ENCODE measurements around the gene KCNIP4.
"Not testable (repeated sequence)": the region's sequence is repeated elsewhere in the genome, so short reads cannot be mapped to it uniquely, and the experiment has no call there.

DNA sequence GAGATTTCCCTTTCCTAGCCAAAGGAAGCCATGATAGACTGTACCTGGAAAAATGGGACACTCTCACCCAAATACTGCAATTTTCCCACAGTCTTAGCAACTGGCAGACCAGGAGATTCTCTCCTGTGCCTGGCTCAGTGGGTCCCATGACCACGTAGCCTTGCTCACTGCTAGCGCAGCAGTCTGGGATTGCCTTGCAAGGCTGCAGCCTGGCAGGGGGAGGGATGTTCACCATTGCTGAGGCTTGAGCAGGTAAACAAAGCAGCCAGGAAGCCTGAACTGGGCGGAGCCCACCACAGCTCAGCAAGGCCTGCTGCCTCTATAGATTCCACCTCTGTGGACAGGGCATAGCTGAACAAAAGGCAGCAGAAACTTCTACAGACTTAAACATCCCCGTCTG, 596.2 kb downstream of the KCNIP4 start:
- TF ChIP-seq, protein P1, sequence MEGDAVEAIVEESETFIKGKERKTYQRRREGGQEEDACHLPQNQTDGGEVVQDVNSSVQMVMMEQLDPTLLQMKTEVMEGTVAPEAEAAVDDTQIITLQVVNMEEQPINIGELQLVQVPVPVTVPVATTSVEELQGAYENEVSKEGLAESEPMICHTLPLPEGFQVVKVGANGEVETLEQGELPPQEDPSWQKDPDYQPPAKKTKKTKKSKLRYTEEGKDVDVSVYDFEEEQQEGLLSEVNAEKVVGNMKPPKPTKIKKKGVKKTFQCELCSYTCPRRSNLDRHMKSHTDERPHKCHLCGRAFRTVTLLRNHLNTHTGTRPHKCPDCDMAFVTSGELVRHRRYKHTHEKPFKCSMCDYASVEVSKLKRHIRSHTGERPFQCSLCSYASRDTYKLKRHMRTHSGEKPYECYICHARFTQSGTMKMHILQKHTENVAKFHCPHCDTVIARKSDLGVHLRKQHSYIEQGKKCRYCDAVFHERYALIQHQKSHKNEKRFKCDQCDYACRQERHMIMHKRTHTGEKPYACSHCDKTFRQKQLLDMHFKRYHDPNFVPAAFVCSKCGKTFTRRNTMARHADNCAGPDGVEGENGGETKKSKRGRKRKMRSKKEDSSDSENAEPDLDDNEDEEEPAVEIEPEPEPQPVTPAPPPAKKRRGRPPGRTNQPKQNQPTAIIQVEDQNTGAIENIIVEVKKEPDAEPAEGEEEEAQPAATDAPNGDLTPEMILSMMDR (IDR thresholded peaks at IDR 0.05) = not testable (repeated sequence)
- not testable (repeated sequence) for TF ChIP-seq POLR2A (IDR thresholded peaks at IDR 0.05)
